IPS-18c (cell line): ENCODE measurements around the gene ESPNL.
"Not testable (repeated sequence)": the region's sequence is repeated elsewhere in the genome, so short reads cannot be mapped to it uniquely, and the experiment has no call there.

Experiments used
- H3K4me3 ChIP-seq: 2 replicates; pipeline ENCODE4 v1.7.0; 2013; ENCODE audit warnings: low read depth, mild to moderate bottlenecking, low read length, moderate library complexity; ENCODE audit not compliant: insufficient read depth
- H3K9me3 ChIP-seq: one replicate; pipeline ENCODE4 v1.6.1; 2013; ENCODE audit warnings: mild to moderate bottlenecking, low read length, moderate library complexity; ENCODE audit not compliant: control insufficient read depth, insufficient read depth

Gene ESPNL

GRCh38 chr2:238104691-238105371, 4.7 kb downstream of the ESPNL start:
- Histone ChIP-seq H3K4me3 (no peak overlapping the region), H3K9me3 (no peaks in the 10 kb centered on the region)

- H3K4me3 ChIP-seq = no peak overlapping the region
These were observed 5.6 kb downstream of the ESPNL start for GRCh38 chr2:238105506-238106338.

GRCh38 chr2:238106339-238106697, 6.2 kb downstream of the ESPNL start:
- Histone ChIP-seq H3K4me3 (no peak overlapping the region), H3K9me3 (no peaks in the 10 kb centered on the region)

More at GRCh38 chr2:238105506-238106338, 5.6 kb downstream of the ESPNL start:
- H3K9me3 ChIP-seq = no peaks in the 10 kb centered on the region

- Histone ChIP-seq H3K9me3 (no peaks in the 10 kb centered on the region), H3K4me3 (no peak overlapping the region; the same call in 1 of the 2 replicates)
These were observed 6.8 kb downstream of the ESPNL start for GRCh38 chr2:238106698-238107524.

- Histone ChIP-seq H3K4me3 (no peak overlapping the region), H3K9me3 (no peaks in the 10 kb centered on the region)
These were observed 7.6 kb downstream of the ESPNL start for GRCh38 chr2:238107525-238108422.

GRCh38 chr2:238108423-238109183, 8.5 kb downstream of the ESPNL start:
- Histone ChIP-seq H3K9me3 (no peaks in the 10 kb centered on the region), H3K4me3 (no peak overlapping the region)

GRCh38 chr2:238113611-238114010, 13.5 kb downstream of the ESPNL start:
- H3K9me3 ChIP-seq = no peaks in the 10 kb centered on the region
- H3K4me3 ChIP-seq = no peak overlapping the region

- Histone ChIP-seq H3K9me3 (no peaks in the 10 kb centered on the region), H3K4me3 (no peak overlapping the region)
These were observed 14.2 kb downstream of the ESPNL start for GRCh38 chr2:238114331-238114841.

GRCh38 chr2:238114851-238115660, 14.9 kb downstream of the ESPNL start:
- no peak overlapping the region for H3K4me3 ChIP-seq
- no peaks in the 10 kb centered on the region for H3K9me3 ChIP-seq

- not testable (repeated sequence) for H3K9me3 ChIP-seq, H3K4me3 ChIP-seq
These were observed 15.6 kb downstream of the ESPNL start for GRCh38 chr2:238115709-238116108.

- Histone ChIP-seq H3K4me3 (no peak overlapping the region), H3K9me3 (no peaks in the 10 kb centered on the region)
These were observed 16.4 kb downstream of the ESPNL start for GRCh38 chr2:238116298-238117198.

- H3K4me3 ChIP-seq = no peak overlapping the region
- no peaks in the 10 kb centered on the region for H3K9me3 ChIP-seq
These were observed 17.3 kb downstream of the ESPNL start for GRCh38 chr2:238117199-238118154.

GRCh38 chr2:238119756-238120462, 19.8 kb downstream of the ESPNL start:
- no peaks in the 10 kb centered on the region for H3K9me3 ChIP-seq
- H3K4me3 ChIP-seq = no peak overlapping the region
